ENCODE results near the gene SYNDIG1.

Gene SYNDIG1

GRCh38 chr20:24490598-24490997 is 21.2 kb downstream of the SYNDIG1 start:
- no peaks in the 10 kb centered on the region for H3K9me3 Mint-ChIP-seq
- no peak overlapping the region for H3K27ac Mint-ChIP-seq
- no peaks in the 10 kb centered on the region for H3K4me1 Mint-ChIP-seq (ENCODE audit: low read depth)
- H3K4me3 Mint-ChIP-seq: no peak overlapping the region
- no peaks in the 10 kb centered on the region for H3K27me3 Mint-ChIP-seq (ENCODE audit: low read depth)
- no peaks in the 10 kb centered on the region for H3K36me3 Mint-ChIP-seq (ENCODE audit: low read depth)

GRCh38 chr20:24491041-24491756 is 21.8 kb downstream of the SYNDIG1 start:
- Mint-ChIP-seq H3K27me3 (ENCODE audit: low read depth) (no peaks in the 10 kb centered on the region), H3K4me1 (ENCODE audit: low read depth) (no peaks in the 10 kb centered on the region), H3K4me3 (no peak overlapping the region), H3K9me3 (no peaks in the 10 kb centered on the region), H3K27ac (no peak overlapping the region), H3K36me3 (ENCODE audit: low read depth) (no peaks in the 10 kb centered on the region)

- Mint-ChIP-seq H3K27me3 (ENCODE audit: low read depth) (peaks cover 4% of the 10 kb centered on the region), H3K36me3 (ENCODE audit: low read depth) (no peaks in the 10 kb centered on the region), H3K4me1 (ENCODE audit: low read depth) (no peaks in the 10 kb centered on the region), H3K27ac (no peak overlapping the region), H3K9me3 (no peaks in the 10 kb centered on the region), H3K4me3 (no peak overlapping the region)
These were observed 22.7 kb downstream of the SYNDIG1 start for GRCh38 chr20:24492031-24492607.

- H3K4me1 Mint-ChIP-seq (ENCODE audit: low read depth): no peaks in the 10 kb centered on the region
- peaks cover 5% of the 10 kb centered on the region for H3K27me3 Mint-ChIP-seq (ENCODE audit: low read depth)
- H3K36me3 Mint-ChIP-seq (ENCODE audit: low read depth): no peaks in the 10 kb centered on the region
- no peak overlapping the region for H3K4me3 Mint-ChIP-seq
- H3K9me3 Mint-ChIP-seq: no peaks in the 10 kb centered on the region
- no peak overlapping the region for H3K27ac Mint-ChIP-seq
These were observed 23.3 kb downstream of the SYNDIG1 start for GRCh38 chr20:24492698-24493097.

GRCh38 chr20:24493181-24493580 is 23.8 kb downstream of the SYNDIG1 start:
- Mint-ChIP-seq H3K9me3 (no peaks in the 10 kb centered on the region), H3K27me3 (ENCODE audit: low read depth) (peaks cover 5% of the 10 kb centered on the region), H3K27ac (no peak overlapping the region), H3K4me3 (no peak overlapping the region), H3K36me3 (ENCODE audit: low read depth) (no peaks in the 10 kb centered on the region), H3K4me1 (ENCODE audit: low read depth) (no peaks in the 10 kb centered on the region)

- H3K4me1 Mint-ChIP-seq (ENCODE audit: low read depth): no peaks in the 10 kb centered on the region
- no peak overlapping the region for H3K27ac Mint-ChIP-seq
- peaks cover 5% of the 10 kb centered on the region for H3K27me3 Mint-ChIP-seq (ENCODE audit: low read depth)
- H3K4me3 Mint-ChIP-seq: no peak overlapping the region
- no peaks in the 10 kb centered on the region for H3K36me3 Mint-ChIP-seq (ENCODE audit: low read depth)
- no peaks in the 10 kb centered on the region for H3K9me3 Mint-ChIP-seq
These were observed 24.4 kb downstream of the SYNDIG1 start for GRCh38 chr20:24493661-24494459.

- no peak overlapping the region for H3K4me3 Mint-ChIP-seq
- H3K27ac Mint-ChIP-seq: no peak overlapping the region
- no peaks in the 10 kb centered on the region for H3K4me1 Mint-ChIP-seq (ENCODE audit: low read depth)
- no peaks in the 10 kb centered on the region for H3K36me3 Mint-ChIP-seq (ENCODE audit: low read depth)
- H3K27me3 Mint-ChIP-seq (ENCODE audit: low read depth): peaks cover 5% of the 10 kb centered on the region
- H3K9me3 Mint-ChIP-seq: no peaks in the 10 kb centered on the region
These were observed 25.1 kb downstream of the SYNDIG1 start for GRCh38 chr20:24494460-24494920.

GRCh38 chr20:24495266-24495665 is 25.8 kb downstream of the SYNDIG1 start:
- Mint-ChIP-seq H3K9me3 (no peaks in the 10 kb centered on the region), H3K27ac (no peak overlapping the region), H3K4me1 (ENCODE audit: low read depth) (no peaks in the 10 kb centered on the region), H3K4me3 (no peak overlapping the region), H3K27me3 (ENCODE audit: low read depth) (peaks cover 5% of the 10 kb centered on the region), H3K36me3 (ENCODE audit: low read depth) (no peaks in the 10 kb centered on the region)

GRCh38 chr20:24497851-24498250 is 28.4 kb downstream of the SYNDIG1 start:
- Mint-ChIP-seq H3K27me3 (ENCODE audit: low read depth) (peaks cover 5% of the 10 kb centered on the region), H3K27ac (no peak overlapping the region), H3K4me3 (no peak overlapping the region), H3K4me1 (ENCODE audit: low read depth) (no peaks in the 10 kb centered on the region), H3K9me3 (no peaks in the 10 kb centered on the region), H3K36me3 (ENCODE audit: low read depth) (no peaks in the 10 kb centered on the region)

- peaks cover 5% of the 10 kb centered on the region for H3K27me3 Mint-ChIP-seq (ENCODE audit: low read depth)
These were observed 29.2 kb downstream of the SYNDIG1 start for GRCh38 chr20:24498641-24499040.

GRCh38 chr20:24499472-24499871 is 30.0 kb downstream of the SYNDIG1 start:
- Mint-ChIP-seq H3K27ac (no peak overlapping the region), H3K9me3 (no peaks in the 10 kb centered on the region), H3K4me1 (ENCODE audit: low read depth) (no peaks in the 10 kb centered on the region), H3K36me3 (ENCODE audit: low read depth) (no peaks in the 10 kb centered on the region), H3K4me3 (no peak overlapping the region), H3K27me3 (ENCODE audit: low read depth) (peaks cover 5% of the 10 kb centered on the region)

More at GRCh38 chr20:24498641-24499040, 29.2 kb downstream of the SYNDIG1 start:
- no peak overlapping the region for H3K4me3 Mint-ChIP-seq
- no peaks in the 10 kb centered on the region for H3K9me3 Mint-ChIP-seq
- no peak overlapping the region for H3K27ac Mint-ChIP-seq
- H3K4me1 Mint-ChIP-seq (ENCODE audit: low read depth): no peaks in the 10 kb centered on the region
- H3K36me3 Mint-ChIP-seq (ENCODE audit: low read depth): no peaks in the 10 kb centered on the region

GRCh38 chr20:24501764-24502556 is 32.5 kb downstream of the SYNDIG1 start:
- Mint-ChIP-seq H3K9me3 (no peaks in the 10 kb centered on the region), H3K27ac (no peak overlapping the region), H3K4me3 (no peak overlapping the region), H3K36me3 (ENCODE audit: low read depth) (no peaks in the 10 kb centered on the region), H3K27me3 (ENCODE audit: low read depth) (peaks cover 2% of the 10 kb centered on the region), H3K4me1 (ENCODE audit: low read depth) (no peaks in the 10 kb centered on the region)

- Mint-ChIP-seq H3K4me3 (no peak overlapping the region), H3K4me1 (ENCODE audit: low read depth) (no peaks in the 10 kb centered on the region), H3K9me3 (no peaks in the 10 kb centered on the region), H3K36me3 (ENCODE audit: low read depth) (no peaks in the 10 kb centered on the region), H3K27ac (no peak overlapping the region), H3K27me3 (ENCODE audit: low read depth) (no peaks in the 10 kb centered on the region)
These were observed 33.2 kb downstream of the SYNDIG1 start for GRCh38 chr20:24502661-24503060.

- Mint-ChIP-seq H3K36me3 (ENCODE audit: low read depth) (no peaks in the 10 kb centered on the region), H3K4me1 (ENCODE audit: low read depth) (no peaks in the 10 kb centered on the region), H3K27ac (no peak overlapping the region)
These were observed 34.0 kb downstream of the SYNDIG1 start for GRCh38 chr20:24503352-24503931.

More at GRCh38 chr20:24503352-24503931, 34.0 kb downstream of the SYNDIG1 start:
- Mint-ChIP-seq H3K9me3 (no peaks in the 10 kb centered on the region), H3K27me3 (ENCODE audit: low read depth) (no peaks in the 10 kb centered on the region), H3K4me3 (no peak overlapping the region)
